ENCODE data around the gene MUC4. TPM values are rescaled to one million over a fixed set of nuclear protein-coding genes. Genes with fewer than 3 reads are reported as not detected.

MUC4 gene
- total and polyA plus RNA-seq, 9 of the 15 experiments (the other 6 are each of a cell fraction or from before 2014, with no cell fraction given) = under 0.01 to 0.21 (median 0.10) TPM; not detected in 4

GRCh38 chr3:195788711-195789581 lies 22.8 kb downstream of the MUC4 start:
- Histone ChIP-seq H3K9ac (ENCODE audit: insufficient read depth in 1 of 2, low read depth in 2 of 2, low read length in 2 of 2) (peak overlapping the region in 1 of 2 experiments; percentile 61; a peak in 2 of 4 replicates), H4K20me1 (replicated peaks; ENCODE audit: control insufficient read depth, insufficient read depth, low read length) (0 out of 2 replicates have a peak, but pooled peaks cover 6% of the 10 kb centered on the region), H3K4me3 (no peak overlapping the region), H3K9me3 (replicated peaks; ENCODE audit: control insufficient read depth, insufficient read depth, low read depth, low read length) (no peaks in the 10 kb centered on the region), H3K27me3 (ENCODE audit: control insufficient read depth in 2 of 2, insufficient read depth in 2 of 2, low read length in 2 of 2) (peaks cover 17 to 41% of the 10 kb centered on the region in 2 experiments), H3K4me1 (replicated peaks in 1 of 2; ENCODE audit: control insufficient read depth in 2 of 2, insufficient read depth in 2 of 2, low read length in 2 of 2) (no peaks in the 10 kb centered on the region), H3K4me2 (ENCODE audit: insufficient read depth, low read length) (no peak overlapping the region), H3K79me2 (ENCODE audit: control insufficient read depth, insufficient read depth, low read length) (no peaks in the 10 kb centered on the region), H2AFZ (ENCODE audit: low read depth, low read length) (no peak overlapping the region), H3K36me3 (ENCODE audit: control insufficient read depth, insufficient read depth, low read length) (no peaks in the 10 kb centered on the region), H3K9me1 (ENCODE audit: control insufficient read depth, insufficient read depth, low read length) (no peaks in the 10 kb centered on the region), H3K27ac (ENCODE audit: extremely low read depth, low read depth, low read length) (no peak overlapping the region)
- intact Hi-C loops (cut with micrococcal nuclease) = no loop called here
- no peak for DNase-seq (ENCODE audit: extremely low read depth in 1 of 4, low spot score in 3 of 4)
- TF ChIP-seq ATF6 (CRISPR knock-in tag; IDR thresholded peaks at IDR 0.05) = no peak
- TF ChIP-seq MCM3 (IDR thresholded peaks at IDR 0.05) = no peak
- 0 out of 6 replicates have a peak, but pooled peaks of 1 of the 3 experiments have one; percentile 5 for TF ChIP-seq CTCF (IDR thresholded peaks at IDR 0.05 in 2 of 3, conservative IDR thresholded peaks at IDR 0.05 in 1 of 3; ENCODE audit: insufficient read depth in 2 of 3, low read depth in 1 of 3, low read length in 3 of 3)
- TF ChIP-seq POLR3G (IDR thresholded peaks at IDR 0.05; ENCODE audit: extremely low read depth, insufficient read length, insufficient replicate concordance) = no peak
- TF ChIP-seq ZNF277 (CRISPR knock-in tag; IDR thresholded peaks at IDR 0.05; ENCODE audit: borderline replicate concordance) = no peak
- no TSS peak for BruUV-seq (replicated peaks)
- whole genome bisulfite sequencing (ENCODE audit: insufficient coverage, low coverage, missing lambda C conversion rate) = 22% methylated on average over 23 of the region's 26 CpGs
- POLR2A ChIA-PET = interaction anchor here (0.8 kb wide), 1 partner anchor 10 kb away, joined by 3 read pairs; no protein-coding TSS in a partner anchor
- no peak for FAIRE-seq
- CTCF ChIA-PET (ENCODE audit: low intra/inter-chr PET ratio) = no interaction called here
- in situ Hi-C loops (cut with MboI) = no loop called here
- peak; percentile 47; the same call in 2 of the 3 replicates for ATAC-seq

Data from K562 (cell line).